Type B pancreatic cell (in vitro differentiated cells): ENCODE results near the gene CCDC57. TPM values are rescaled to one million over a fixed set of nuclear protein-coding genes. Genes with fewer than 3 reads are reported as not detected.
A peak's percentile ranks its signal among the peaks of the same experiment; 100 is the strongest.

ENCODE experiments used
- DNase-seq: peaks from one replicate; pipeline ENCODE4 v3.0.0; 2021; ENCODE audit warnings: mixed read lengths; ENCODE audit not compliant: unreplicated experiment; ENCODE audit errors: extremely low spot score
- H3K27ac Mint-ChIP-seq: 2 replicates; pipeline ENCODE4 v1.8.0; 2021; ENCODE audit warnings: mild to moderate bottlenecking, mixed read lengths
- H3K27me3 Mint-ChIP-seq: 2 replicates; pipeline ENCODE4 v1.8.0; 2021; ENCODE audit warnings: mixed read lengths
- H3K36me3 Mint-ChIP-seq: 2 replicates; pipeline ENCODE4 v1.8.0; 2021; ENCODE audit warnings: mixed read lengths
- H3K4me1 Mint-ChIP-seq: one replicate; pipeline ENCODE4 v1.8.0; 2021; ENCODE audit warnings: mixed read lengths; ENCODE audit not compliant: unreplicated experiment
- H3K4me3 Mint-ChIP-seq: 2 replicates; pipeline ENCODE4 v1.8.0; 2021; ENCODE audit warnings: mild to moderate bottlenecking, mixed read lengths
- H3K9me3 Mint-ChIP-seq: 2 replicates; pipeline ENCODE4 v1.8.0; 2021; ENCODE audit warnings: mixed read lengths
- CTCF ChIP-seq: fragments of 200-600 bp; sonication (generic); conservative IDR thresholded peaks from 2 replicates; pipeline ENCODE4 v1.5.0; 2021; ENCODE audit warnings: antibody characterized with exemption, mild to moderate bottlenecking
- total RNA-seq: library from RNA; stranded (reverse); gene quantifications from 2 replicates; pipeline ENCODE4 v1.2.1, GENCODE V29; 2021; ENCODE audit warnings: low replicate concordance

Gene CCDC57
- total RNA-seq, 1 donor from 2014 or later = 58.7 TPM

- no peak for TF ChIP-seq CTCF
Observed at GRCh38 chr17:82100502-82101298, 111.9 kb downstream of the CCDC57 start.

GRCh38 chr17:82098939-82099763 lies 113.5 kb downstream of the CCDC57 start:
- Mint-ChIP-seq H3K4me1 (peaks cover 4% of the 10 kb centered on the region), H3K4me3 (peak overlapping the region; percentile 80), H3K36me3 (no peaks in the 10 kb centered on the region), H3K27ac (peak overlapping the region; percentile 62), H3K9me3 (no peaks in the 10 kb centered on the region), H3K27me3 (no peaks in the 10 kb centered on the region)
- no peak for TF ChIP-seq CTCF
- no peak for DNase-seq

More at GRCh38 chr17:82100502-82101298, 111.9 kb downstream of the CCDC57 start:
- H3K27ac Mint-ChIP-seq = peak overlapping the region; percentile 83
- no peaks in the 10 kb centered on the region for H3K9me3 Mint-ChIP-seq
- H3K36me3 Mint-ChIP-seq = no peaks in the 10 kb centered on the region
- no peak for DNase-seq
- H3K4me1 Mint-ChIP-seq = peaks cover 6% of the 10 kb centered on the region
- no peaks in the 10 kb centered on the region for H3K27me3 Mint-ChIP-seq
- peak overlapping the region; percentile 80 for H3K4me3 Mint-ChIP-seq

GRCh38 chr17:82098169-82098938 lies 114.3 kb downstream of the CCDC57 start, which contains the start of gene FASN:
FASN (minus strand) TSS chr17:82098236; CDS start chr17:82096445, 1,791 bp downstream.
- peak; percentile 59 for TF ChIP-seq CTCF
- Mint-ChIP-seq H3K36me3 (no peaks in the 10 kb centered on the region), H3K27ac (peak within 1 kb of the TSS; percentile 23), H3K4me3 (peak within 1 kb of the TSS; percentile 82), H3K4me1 (no peaks in the 10 kb centered on the region), H3K27me3 (no peaks in the 10 kb centered on the region), H3K9me3 (no peaks in the 10 kb centered on the region)
- peak; percentile 97 for DNase-seq

- no peak overlapping the region for H3K27ac Mint-ChIP-seq
- H3K36me3 Mint-ChIP-seq = no peaks in the 10 kb centered on the region
- TF ChIP-seq CTCF = no peak
- no peaks in the 10 kb centered on the region for H3K9me3 Mint-ChIP-seq
- peak overlapping the region; percentile 67 for H3K4me3 Mint-ChIP-seq
- DNase-seq = no peak
- no peaks in the 10 kb centered on the region for H3K4me1 Mint-ChIP-seq
- H3K27me3 Mint-ChIP-seq = no peaks in the 10 kb centered on the region
Observed at GRCh38 chr17:82097919-82098168, 114.8 kb downstream of the CCDC57 start.

GRCh38 chr17:82097184-82097918 lies 115.3 kb downstream of the CCDC57 start:
- no peak for TF ChIP-seq CTCF
- H3K27ac Mint-ChIP-seq = peak overlapping the region; percentile 23
- no peak for DNase-seq
- H3K27me3 Mint-ChIP-seq = no peaks in the 10 kb centered on the region
- no peaks in the 10 kb centered on the region for H3K9me3 Mint-ChIP-seq
- H3K36me3 Mint-ChIP-seq = no peaks in the 10 kb centered on the region
- peak overlapping the region; percentile 82 for H3K4me3 Mint-ChIP-seq
- H3K4me1 Mint-ChIP-seq = no peaks in the 10 kb centered on the region
